GM08714 (cell line): ENCODE data around the gene PPFIBP2.
A peak's percentile ranks its signal among the peaks of the same experiment; 100 is the strongest.

Source experiments
- H3K4me3 ChIP-seq: fragments of 200-500 bp; sonication (Bioruptor generic); 2 replicates; pipeline ENCODE4 v1.5.1; 2014; ENCODE audit warnings: mild to moderate bottlenecking, low read length, inconsistent platforms
- ZNF274 ChIP-seq: IDR thresholded peaks from 2 replicates; pipeline ENCODE4 v1.6.1; 2012; ENCODE audit warnings: mild to moderate bottlenecking, low read depth, low read length

Gene PPFIBP2

DNA sequence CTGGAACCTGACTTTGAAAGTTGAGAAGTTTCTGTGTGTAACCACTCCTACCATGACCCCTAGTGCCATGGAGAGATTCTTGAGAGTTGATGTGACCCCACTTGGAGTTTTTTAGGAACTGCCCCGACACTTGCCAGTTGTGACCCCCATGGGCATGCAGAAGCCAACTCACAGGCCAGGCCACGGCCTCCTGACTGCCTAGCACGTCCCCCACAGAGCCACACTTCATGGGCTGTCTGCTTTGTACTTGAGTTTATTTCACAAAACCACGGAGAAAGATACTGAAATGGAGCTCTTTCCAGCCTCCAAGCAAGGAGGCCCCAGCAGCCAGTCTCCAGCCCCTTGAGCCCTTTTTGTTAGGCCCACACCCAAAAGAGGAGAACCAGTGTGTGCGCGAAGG, 151.1 kb downstream of the PPFIBP2 start:
- TF ChIP-seq ZNF274 = no peak

DNA sequence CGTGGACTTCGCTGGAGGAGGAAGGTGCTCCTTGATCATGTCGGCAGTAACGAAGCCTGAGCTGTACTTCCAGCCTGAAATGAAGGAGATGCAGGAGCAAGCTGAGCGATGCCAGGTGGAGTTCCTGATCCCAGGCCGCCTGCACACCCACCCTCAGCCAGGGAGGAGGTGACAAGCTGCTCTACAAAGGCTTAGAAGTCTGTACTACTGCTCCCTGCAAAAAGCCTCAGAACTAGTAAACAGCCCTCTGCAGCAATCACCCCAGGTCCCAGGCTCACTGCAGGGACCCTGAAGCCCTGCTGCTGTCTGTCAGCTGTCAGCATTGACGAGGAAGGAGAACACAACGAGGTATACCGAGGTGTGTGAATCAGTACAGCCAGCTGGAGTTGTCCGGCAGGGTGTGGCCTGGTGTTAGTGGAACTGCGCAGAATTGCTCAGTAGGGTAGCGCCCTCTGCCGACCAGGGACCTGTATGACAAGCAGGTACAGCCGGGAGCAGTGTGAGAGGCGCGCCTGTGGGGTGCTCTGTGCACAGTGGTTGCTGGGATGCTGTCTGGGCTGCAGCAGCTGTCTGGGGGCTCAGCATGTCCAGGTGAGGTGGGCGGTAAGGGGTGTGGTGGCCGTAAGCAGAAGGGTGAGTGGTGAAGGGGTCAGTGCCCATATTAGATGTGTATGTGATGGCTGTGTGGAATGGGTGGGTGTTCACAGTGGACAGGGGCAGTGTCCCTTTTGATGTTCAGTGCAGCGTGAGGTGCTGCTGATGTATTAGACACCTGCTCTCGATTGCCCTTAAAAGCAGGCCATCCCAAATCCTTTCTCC, 151.9 kb downstream of the PPFIBP2 start:
- H3K4me3 ChIP-seq = no peak overlapping the region
- no peak for TF ChIP-seq ZNF274

More for the DNA sequence above, 151.1 kb downstream of the PPFIBP2 start:
- no peak overlapping the region for H3K4me3 ChIP-seq

DNA sequence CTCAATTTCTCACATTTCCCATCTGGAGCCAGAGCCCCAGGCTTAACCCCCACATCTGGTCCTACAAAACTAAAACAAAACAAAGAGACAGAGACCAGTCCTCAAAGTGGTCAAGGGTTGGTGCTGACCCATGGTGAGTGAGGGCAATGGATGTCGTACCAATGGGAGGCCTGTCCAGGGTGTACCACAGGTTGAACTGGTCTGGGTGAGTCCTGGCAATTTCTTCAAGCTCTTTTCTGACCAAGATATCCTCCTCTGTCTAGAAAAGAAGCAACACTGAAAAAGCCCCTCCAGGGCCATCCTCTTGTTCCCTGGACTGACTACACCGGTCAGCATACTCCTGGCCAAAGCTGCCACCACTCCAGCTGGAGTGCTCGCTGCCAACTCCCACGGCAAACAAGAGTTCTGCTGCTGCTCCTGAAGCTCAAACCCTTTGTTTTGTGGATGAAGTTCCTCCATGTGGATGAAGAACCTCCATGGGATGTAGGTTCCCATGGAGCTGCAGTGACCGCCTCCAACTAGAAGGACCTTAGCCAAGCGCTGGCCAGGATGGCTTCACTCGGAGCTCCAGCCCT, 152.6 kb downstream of the PPFIBP2 start:
- no peak for TF ChIP-seq ZNF274
- H3K4me3 ChIP-seq = no peak overlapping the region

DNA sequence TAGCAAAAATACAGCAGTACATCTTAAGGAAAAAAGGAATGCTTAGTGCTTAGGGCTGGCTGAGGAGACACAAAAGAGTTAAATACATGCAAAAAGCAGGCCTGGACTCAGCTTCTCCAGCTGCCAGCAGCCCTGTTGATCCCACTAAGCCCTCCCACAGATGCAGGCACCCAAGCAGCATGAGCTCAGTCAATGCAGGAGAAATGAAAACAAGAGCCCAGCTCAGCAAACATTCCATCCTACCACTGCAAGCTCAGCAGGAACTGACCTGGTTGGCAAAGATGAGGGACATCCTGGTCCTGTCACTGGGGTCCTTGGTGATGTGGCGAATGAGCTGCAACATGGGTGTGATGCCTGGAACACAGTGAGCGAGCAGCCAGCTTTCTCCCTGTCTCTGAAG, 153.7 kb downstream of the PPFIBP2 start:
- no peak overlapping the region for H3K4me3 ChIP-seq
- TF ChIP-seq ZNF274 = no peak

DNA sequence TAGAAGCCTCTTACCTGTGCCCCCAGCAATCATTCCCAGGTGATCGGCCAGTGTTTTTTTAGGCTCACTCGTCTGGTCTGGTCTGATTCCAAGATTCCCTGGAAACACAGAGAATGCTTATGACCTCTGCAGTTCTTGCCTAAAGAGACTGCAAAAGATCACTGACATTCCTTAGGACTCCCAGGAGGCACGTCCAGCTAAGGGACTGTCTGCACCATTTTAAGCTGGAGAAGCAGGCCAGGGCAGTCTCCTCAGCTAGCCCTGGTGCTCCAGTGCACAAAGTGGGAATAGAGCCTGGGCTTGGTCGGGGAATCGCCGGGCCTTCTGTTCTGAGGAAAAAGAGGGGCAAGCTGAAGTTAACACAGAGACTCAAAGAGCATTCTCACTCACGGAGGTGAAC, 154.7 kb downstream of the PPFIBP2 start:
- H3K4me3 ChIP-seq = no peak overlapping the region
- no peak for TF ChIP-seq ZNF274

DNA sequence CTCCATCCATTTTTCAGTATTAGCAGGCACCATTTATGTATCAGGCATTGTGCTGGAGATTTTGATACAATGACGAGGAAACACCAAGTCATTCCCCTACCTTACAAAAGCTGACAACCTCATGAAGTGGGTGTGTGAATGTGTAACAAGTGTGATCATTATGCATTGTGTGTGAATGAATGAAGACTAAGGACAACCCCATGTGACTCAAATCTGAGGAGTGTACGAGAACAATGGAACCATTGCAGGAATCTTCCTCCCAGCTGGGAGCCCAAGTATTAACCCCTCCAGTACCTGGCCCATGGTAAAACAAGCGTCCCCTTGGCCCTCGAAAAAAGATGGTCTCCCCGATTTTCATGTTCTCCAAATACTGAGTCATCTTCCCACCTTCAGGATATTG, 155.1 kb downstream of the PPFIBP2 start:
- H3K4me3 ChIP-seq = no peak overlapping the region
- TF ChIP-seq ZNF274 = no peak

DNA sequence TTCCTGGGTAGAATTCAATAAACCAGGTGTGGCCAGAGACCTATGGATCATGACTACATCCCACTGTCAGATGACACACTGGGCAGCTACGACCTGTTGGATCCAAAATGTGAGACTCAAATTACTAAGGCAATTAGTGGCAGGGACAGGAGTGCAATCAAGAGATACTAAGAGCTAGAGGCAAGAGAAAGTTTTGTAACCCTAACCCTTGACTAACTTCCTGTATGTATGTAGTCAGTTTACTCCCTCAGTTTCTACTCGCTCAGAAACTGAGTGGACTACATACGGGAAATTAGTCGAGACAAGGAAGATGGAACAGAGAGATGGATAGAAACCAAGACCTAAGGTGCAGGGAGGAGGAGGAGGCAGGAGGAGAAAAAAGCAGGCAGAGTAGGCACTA, 156.8 kb downstream of the PPFIBP2 start:
- no peak for TF ChIP-seq ZNF274
- H3K4me3 ChIP-seq = no peak overlapping the region

DNA sequence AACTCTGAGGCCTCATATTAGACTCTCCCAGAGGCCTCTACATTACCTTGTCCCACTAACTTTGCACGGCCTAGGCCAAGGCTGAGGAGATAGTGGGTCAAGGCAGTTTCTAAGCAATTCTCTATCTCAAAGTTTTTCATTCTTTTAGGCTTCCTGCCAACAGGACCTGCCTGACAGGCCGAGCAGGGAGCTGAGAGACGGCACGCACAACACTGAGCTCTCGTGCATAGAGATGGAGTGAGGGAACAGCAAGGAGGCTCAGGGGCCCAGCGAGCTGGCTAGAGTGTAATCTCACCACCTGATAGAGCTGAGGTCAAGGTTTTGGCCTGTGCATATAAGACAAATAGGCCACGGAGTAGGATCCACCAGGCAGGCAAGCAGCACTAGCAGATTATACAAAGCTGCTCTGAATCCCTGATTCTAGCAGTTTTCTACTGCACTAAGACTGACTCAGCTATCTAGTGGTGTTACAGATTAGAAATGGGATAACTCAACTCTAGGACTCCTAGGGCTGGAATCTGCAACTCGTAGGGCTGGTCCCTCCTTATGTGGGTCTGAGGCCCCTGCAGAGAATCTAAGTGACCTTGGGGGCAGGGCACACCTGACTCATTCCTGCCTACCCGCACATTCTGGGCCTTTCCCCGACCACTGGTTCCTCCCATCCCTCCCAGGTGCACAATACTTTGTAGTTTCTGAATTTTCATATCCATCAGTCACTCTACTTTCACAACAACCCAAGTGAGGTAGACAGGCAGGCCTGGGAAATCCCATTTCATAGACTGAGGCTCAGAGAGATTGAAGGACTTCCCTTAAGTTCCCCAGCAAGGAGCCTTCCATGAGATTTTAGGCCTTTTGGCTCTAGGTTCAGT, 157.8 kb downstream of the PPFIBP2 start:
- TF ChIP-seq ZNF274 = no peak
- no peak overlapping the region for H3K4me3 ChIP-seq

DNA sequence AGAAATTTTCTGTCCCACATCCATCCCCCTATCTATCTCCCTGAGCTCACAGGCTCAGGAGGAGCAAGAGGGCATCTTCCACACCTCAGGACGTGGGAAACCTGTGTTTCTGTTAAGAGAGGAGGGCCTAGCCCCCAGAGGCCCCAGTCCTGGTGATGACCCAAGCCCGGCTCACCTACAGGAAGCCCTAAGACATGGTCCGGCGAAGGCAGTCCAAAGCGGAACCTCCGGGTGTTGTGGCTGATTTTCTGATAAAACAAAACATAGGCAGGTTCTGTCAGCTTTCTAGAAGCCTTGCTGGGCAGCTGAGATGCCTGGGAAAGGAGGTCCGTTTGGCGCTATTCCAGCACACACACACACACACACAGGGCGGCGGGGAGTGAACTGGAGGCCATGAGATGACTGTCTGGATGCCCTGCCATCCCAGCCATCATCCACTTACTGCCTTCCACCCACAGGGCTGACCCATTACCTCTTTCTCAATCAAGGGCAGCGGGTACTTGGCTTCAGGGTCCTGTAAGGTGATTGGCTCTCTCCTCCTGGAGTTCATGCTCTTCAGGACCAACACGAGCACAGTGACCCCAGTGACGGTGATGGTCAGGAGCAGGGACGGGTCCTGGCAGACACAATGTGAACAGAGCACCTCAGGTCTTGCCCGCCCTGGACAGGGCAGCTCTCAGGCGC, 158.6 kb downstream of the PPFIBP2 start:
- no peak overlapping the region for H3K4me3 ChIP-seq
- TF ChIP-seq ZNF274 = no peak

DNA sequence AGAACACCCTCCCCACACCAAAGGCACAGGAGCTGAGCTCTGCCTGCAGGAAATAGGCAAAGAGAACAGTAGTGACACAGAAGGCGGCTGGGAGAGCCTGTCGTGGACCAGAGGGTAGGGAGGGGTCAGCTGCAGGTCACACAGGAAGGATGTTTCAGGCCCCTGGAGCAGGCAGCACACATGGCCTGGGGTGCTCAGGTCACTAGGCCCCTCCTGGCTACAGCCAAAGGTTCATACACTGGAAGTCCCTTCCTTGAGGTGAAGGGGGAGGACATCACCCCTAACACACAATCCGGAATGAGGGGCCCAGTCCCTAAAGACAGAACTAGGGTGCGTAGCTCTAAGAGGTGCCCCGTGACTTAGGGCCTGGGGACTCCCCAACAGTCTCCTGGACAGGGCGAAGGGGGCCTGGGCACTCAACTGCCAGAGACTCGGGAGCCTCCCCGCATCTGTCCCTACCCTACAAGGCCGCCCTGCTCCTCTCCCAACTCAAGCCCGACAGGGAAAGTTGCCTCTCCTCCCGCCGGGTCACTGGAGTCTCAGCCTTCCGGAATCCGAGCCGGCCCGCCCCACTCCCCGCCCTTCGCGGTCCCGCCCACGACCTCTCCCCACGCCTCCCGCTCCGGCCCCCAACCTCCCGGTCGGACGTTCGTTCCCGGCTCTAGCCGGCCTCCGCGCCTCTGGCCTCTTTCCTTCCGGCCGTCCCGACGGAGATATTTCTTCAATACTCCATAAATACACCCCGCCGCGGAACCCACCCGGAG, 159.3 kb downstream of the PPFIBP2 start, which contains the start of gene CYB5R2:
TSS of gene CYB5R2 (minus strand) at position 541 of the 764 bp plus-strand sequence. CDS start 675 bp downstream, outside the sequence.
- peak within 1 kb of the TSS; percentile 2; the same call in 1 of the 2 replicates for H3K4me3 ChIP-seq
- TF ChIP-seq ZNF274 = no peak

DNA sequence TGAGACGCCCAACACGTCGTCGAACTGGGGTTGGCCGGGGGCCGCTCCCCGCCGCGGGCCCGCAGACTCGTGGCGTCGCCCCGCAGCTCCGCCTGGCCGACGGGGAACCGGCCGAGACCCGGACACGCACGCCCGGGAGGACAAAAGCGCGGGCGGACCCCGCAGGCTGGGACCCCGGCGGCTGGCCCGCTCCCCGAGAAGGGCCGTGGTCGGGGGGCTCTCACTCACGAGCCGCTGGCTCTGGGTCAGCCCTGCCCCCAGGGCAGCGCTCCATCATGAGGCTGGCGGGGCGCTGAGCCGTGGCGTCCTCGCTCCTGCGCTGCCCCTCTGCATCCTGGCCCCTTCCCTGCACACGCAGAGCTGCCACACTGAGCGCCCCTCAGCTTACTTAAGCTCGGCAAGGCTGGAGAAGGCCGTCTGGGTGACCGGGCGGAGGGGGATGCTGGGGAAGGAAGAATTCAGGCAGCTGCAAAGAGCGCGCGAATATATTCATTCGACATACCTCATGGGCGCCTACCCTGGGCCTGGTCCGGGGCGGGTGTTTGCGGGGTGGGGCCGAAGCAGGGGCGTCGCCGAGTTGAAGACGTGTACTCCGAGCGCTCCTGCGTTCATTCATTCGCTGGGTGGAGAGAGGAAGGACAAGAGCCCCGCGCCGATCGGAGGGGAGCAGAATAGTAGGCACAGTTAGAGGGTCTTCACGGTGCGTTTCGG, 160.1 kb downstream of the PPFIBP2 start:
- peak overlapping the region; percentile 2; the same call in 1 of the 2 replicates for H3K4me3 ChIP-seq
- TF ChIP-seq ZNF274 = no peak

DNA sequence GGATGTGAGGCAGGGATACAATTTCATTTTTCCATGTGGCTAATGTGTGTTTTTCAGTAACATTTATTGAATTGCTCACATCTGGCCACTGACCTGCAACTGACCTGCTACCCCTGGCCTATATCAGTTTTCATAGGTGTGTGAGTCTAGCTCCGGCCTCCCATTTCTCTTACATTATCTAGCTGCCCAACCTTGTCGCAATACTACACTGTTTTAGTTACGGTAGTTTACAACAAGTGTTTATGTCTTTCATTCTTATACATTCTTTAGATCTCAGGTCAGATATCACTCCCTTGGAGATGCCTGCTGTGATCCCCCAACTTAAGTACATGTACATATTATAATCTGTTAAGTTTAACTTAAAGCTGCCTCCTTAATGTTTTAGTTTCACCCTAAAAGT, 161.8 kb downstream of the PPFIBP2 start:
- no peak overlapping the region for H3K4me3 ChIP-seq
- TF ChIP-seq ZNF274 = no peak

DNA sequence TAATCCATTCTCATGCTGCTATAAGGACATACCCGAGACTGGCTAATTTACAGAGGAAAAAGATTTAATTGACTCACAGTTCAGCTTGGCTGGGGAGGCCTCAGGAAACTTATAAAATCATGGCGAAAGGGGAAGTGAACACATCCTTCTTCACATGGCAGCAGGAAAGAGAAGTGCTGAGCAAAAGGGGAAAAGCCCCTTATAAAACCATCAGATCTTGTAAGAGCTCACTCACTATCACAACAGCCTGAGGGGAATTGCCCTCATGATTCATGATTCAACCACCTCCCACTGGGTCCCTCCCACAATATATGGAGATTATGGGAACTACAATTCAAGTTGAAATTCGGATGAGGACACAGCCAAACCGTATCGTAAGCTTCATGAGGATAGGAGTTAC, 163.3 kb downstream of the PPFIBP2 start:
- no peak for TF ChIP-seq ZNF274
- H3K4me3 ChIP-seq = no peak overlapping the region
